WTC11 (cell line): Measurements from ENCODE around the gene RALA.

Experiments used
- EMX1 ChIP-seq: fragments of 250-450 bp; sonication (Bioruptor Pico); IDR thresholded peaks from 2 replicates; pipeline ENCODE4 v1.8.0; 2021; ENCODE audit warnings: mild to moderate bottlenecking
- FOXK1 ChIP-seq: sonication (generic); formaldehyde crosslinking; IDR thresholded peaks from 2 replicates; pipeline ENCODE4 v1.8.0; 2022; ENCODE audit warnings: mild to moderate bottlenecking, moderate library complexity, missing genetic modification reagents
- SMAD3 ChIP-seq: sonication (generic); formaldehyde crosslinking; IDR thresholded peaks from 2 replicates; pipeline ENCODE4 v1.8.0; 2022; ENCODE audit warnings: missing genetic modification reagents, mild to moderate bottlenecking, borderline replicate concordance
- SOX15 ChIP-seq: fragments of 250-450 bp; sonication (Bioruptor Pico); IDR thresholded peaks from 2 replicates; pipeline ENCODE4 v1.9.0; 2021; ENCODE audit warnings: mild to moderate bottlenecking
- TEAD4 ChIP-seq: sonication (generic); formaldehyde crosslinking; IDR thresholded peaks from 2 replicates; pipeline ENCODE4 v1.8.0; 2022; ENCODE audit warnings: mild to moderate bottlenecking, missing genetic modification reagents
- TP53 ChIP-seq: sonication (generic); formaldehyde crosslinking; IDR thresholded peaks from 2 replicates; pipeline ENCODE4 v1.8.1; 2023; ENCODE audit warnings: mild to moderate bottlenecking, missing genetic modification reagents
- USF1 ChIP-seq: sonication (generic); formaldehyde crosslinking; IDR thresholded peaks from 2 replicates; pipeline ENCODE4 v1.8.0; 2022; ENCODE audit warnings: mild to moderate bottlenecking, missing genetic modification reagents
- ZNF219 ChIP-seq: sonication (generic); formaldehyde crosslinking; IDR thresholded peaks from 2 replicates; pipeline ENCODE4 v1.8.0; 2023; ENCODE audit warnings: missing genetic modification reagents, mild to moderate bottlenecking, borderline replicate concordance
- TF ChIP-seq, protein P1 (sequence below): sonication (generic); formaldehyde crosslinking; IDR thresholded peaks from 2 replicates; pipeline ENCODE4 v1.8.0; 2022; ENCODE audit warnings: mild to moderate bottlenecking, missing genetic modification reagents
- TF ChIP-seq, protein P2 (sequence below): sonication (generic); formaldehyde crosslinking; IDR thresholded peaks from 2 replicates; pipeline ENCODE4 v1.8.1; 2023; ENCODE audit warnings: mild to moderate bottlenecking, missing genetic modification reagents, moderate library complexity
- TF ChIP-seq, protein P3 (sequence below): fragments of 200-600 bp; IDR thresholded peaks from 2 replicates; pipeline ENCODE4 v1.8.0; 2022; ENCODE audit warnings: antibody characterized with exemption
- TF ChIP-seq, protein P4 (sequence below): sonication (generic); formaldehyde crosslinking; IDR thresholded peaks from 2 replicates; pipeline ENCODE4 v1.8.1; 2022; ENCODE audit warnings: mild to moderate bottlenecking, moderate library complexity, missing genetic modification reagents

- TF ChIP-seq, protein P1, sequence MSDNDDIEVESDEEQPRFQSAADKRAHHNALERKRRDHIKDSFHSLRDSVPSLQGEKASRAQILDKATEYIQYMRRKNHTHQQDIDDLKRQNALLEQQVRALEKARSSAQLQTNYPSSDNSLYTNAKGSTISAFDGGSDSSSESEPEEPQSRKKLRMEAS (CRISPR knock-in tag), result no peak
- TF ChIP-seq TEAD4 (CRISPR knock-in tag) (no peak), SMAD3 (no peak), ZNF219 (CRISPR knock-in tag) (no peak), EMX1 (CRISPR knock-in tag) (no peak), TP53 (CRISPR knock-in tag) (no peak), USF1 (CRISPR knock-in tag) (no peak), SOX15 (CRISPR knock-in tag) (no peak), FOXK1 (CRISPR knock-in tag) (no peak)
- TF ChIP-seq, protein P2, sequence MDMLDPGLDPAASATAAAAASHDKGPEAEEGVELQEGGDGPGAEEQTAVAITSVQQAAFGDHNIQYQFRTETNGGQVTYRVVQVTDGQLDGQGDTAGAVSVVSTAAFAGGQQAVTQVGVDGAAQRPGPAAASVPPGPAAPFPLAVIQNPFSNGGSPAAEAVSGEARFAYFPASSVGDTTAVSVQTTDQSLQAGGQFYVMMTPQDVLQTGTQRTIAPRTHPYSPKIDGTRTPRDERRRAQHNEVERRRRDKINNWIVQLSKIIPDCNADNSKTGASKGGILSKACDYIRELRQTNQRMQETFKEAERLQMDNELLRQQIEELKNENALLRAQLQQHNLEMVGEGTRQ (CRISPR knock-in tag), result no peak
- TF ChIP-seq, protein P3, sequence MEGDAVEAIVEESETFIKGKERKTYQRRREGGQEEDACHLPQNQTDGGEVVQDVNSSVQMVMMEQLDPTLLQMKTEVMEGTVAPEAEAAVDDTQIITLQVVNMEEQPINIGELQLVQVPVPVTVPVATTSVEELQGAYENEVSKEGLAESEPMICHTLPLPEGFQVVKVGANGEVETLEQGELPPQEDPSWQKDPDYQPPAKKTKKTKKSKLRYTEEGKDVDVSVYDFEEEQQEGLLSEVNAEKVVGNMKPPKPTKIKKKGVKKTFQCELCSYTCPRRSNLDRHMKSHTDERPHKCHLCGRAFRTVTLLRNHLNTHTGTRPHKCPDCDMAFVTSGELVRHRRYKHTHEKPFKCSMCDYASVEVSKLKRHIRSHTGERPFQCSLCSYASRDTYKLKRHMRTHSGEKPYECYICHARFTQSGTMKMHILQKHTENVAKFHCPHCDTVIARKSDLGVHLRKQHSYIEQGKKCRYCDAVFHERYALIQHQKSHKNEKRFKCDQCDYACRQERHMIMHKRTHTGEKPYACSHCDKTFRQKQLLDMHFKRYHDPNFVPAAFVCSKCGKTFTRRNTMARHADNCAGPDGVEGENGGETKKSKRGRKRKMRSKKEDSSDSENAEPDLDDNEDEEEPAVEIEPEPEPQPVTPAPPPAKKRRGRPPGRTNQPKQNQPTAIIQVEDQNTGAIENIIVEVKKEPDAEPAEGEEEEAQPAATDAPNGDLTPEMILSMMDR, result no peak
- TF ChIP-seq, protein P4, sequence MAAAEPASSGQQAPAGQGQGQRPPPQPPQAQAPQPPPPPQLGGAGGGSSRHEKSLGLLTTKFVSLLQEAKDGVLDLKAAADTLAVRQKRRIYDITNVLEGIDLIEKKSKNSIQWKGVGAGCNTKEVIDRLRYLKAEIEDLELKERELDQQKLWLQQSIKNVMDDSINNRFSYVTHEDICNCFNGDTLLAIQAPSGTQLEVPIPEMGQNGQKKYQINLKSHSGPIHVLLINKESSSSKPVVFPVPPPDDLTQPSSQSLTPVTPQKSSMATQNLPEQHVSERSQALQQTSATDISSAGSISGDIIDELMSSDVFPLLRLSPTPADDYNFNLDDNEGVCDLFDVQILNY (CRISPR knock-in tag), result no peak
Observed at GRCh38 chr7:39624935-39625694, 1.7 kb downstream of the RALA start.
